Kidney epithelial cell (primary cell): ENCODE data around the gene ALMS1. TPM values are rescaled to one million over a fixed set of nuclear protein-coding genes. Genes with fewer than 3 reads are reported as not detected.
"Not testable (repeated sequence)": the region's sequence is repeated elsewhere in the genome, so short reads cannot be mapped to it uniquely, and the experiment has no call there.

Experiments
- DNase-seq: peaks from one replicate; pipeline ENCODE4 v3.0.0-alpha.2; 2010; ENCODE audit warnings: low read depth
- H3K27me3 ChIP-seq: 2 replicates; pipeline ENCODE4 v1.6.0; 2011; ENCODE audit warnings: low read length; ENCODE audit not compliant: control insufficient read depth, insufficient read depth
- H3K36me3 ChIP-seq: 2 replicates; pipeline ENCODE4 v1.5.1; 2011; ENCODE audit warnings: low read length; ENCODE audit not compliant: control insufficient read depth, insufficient read depth
- H3K4me3 ChIP-seq: 2 replicates; pipeline ENCODE4 v1.5.1; 2011; ENCODE audit warnings: low read depth, mild to moderate bottlenecking, control low read depth, low read length
- CTCF ChIP-seq: IDR thresholded peaks from 2 replicates; pipeline ENCODE4 v1.5.1; 2011; ENCODE audit warnings: mild to moderate bottlenecking, moderate library complexity, low read length, control low read depth, inconsistent platforms; ENCODE audit not compliant: insufficient read depth, poor library complexity, severe bottlenecking
- total RNA-seq: library from RNA; depleted of rRNA; stranded (reverse); fragments of >200 nt; gene quantifications from 2 replicates; pipeline ENCODE4 v1.2.3, GENCODE V29; 2015

The ALMS1 gene
- total RNA-seq, 1 donor from 2014 or later = 26.1 TPM

GRCh38 chr2:73610111-73610510 lies 224.5 kb downstream of the ALMS1 start:
- TF ChIP-seq CTCF = no peak
- Histone ChIP-seq H3K36me3 (no peaks in the 10 kb centered on the region), H3K27me3 (no peaks in the 10 kb centered on the region), H3K4me3 (no peak overlapping the region)
- no peak for DNase-seq

- no peaks in the 10 kb centered on the region for H3K27me3 ChIP-seq
- no peak for TF ChIP-seq CTCF
- H3K36me3 ChIP-seq = no peaks in the 10 kb centered on the region
- no peak for DNase-seq
- H3K4me3 ChIP-seq = no peak overlapping the region
Measured at GRCh38 chr2:73611193-73611592, 225.6 kb downstream of the ALMS1 start.

- no peak for TF ChIP-seq CTCF
- no peak for DNase-seq
- H3K4me3 ChIP-seq = no peak overlapping the region
- H3K27me3 ChIP-seq = no peaks in the 10 kb centered on the region
- no peaks in the 10 kb centered on the region for H3K36me3 ChIP-seq
Measured at GRCh38 chr2:73611867-73612266, 226.2 kb downstream of the ALMS1 start.

- no peak overlapping the region for H3K4me3 ChIP-seq
- no peak for DNase-seq
- H3K36me3 ChIP-seq = no peaks in the 10 kb centered on the region
- no peak for TF ChIP-seq CTCF
- no peaks in the 10 kb centered on the region for H3K27me3 ChIP-seq
Measured at GRCh38 chr2:73614105-73614504, 228.5 kb downstream of the ALMS1 start.

GRCh38 chr2:73614997-73615396 lies 229.4 kb downstream of the ALMS1 start:
- Histone ChIP-seq H3K36me3 (no peaks in the 10 kb centered on the region), H3K4me3 (no peak overlapping the region), H3K27me3 (no peaks in the 10 kb centered on the region)
- no peak for DNase-seq
- no peak for TF ChIP-seq CTCF

- TF ChIP-seq CTCF = peak; percentile 19
- not testable (repeated sequence) for H3K4me3 ChIP-seq, DNase-seq, H3K36me3 ChIP-seq, H3K27me3 ChIP-seq
Measured at GRCh38 chr2:73619925-73620324, 234.3 kb downstream of the ALMS1 start.

- H3K27me3 ChIP-seq, DNase-seq, H3K4me3 ChIP-seq, H3K36me3 ChIP-seq: not testable (repeated sequence)
Measured at GRCh38 chr2:73624036-73624435, 238.4 kb downstream of the ALMS1 start.

GRCh38 chr2:73624625-73625024 lies 239.0 kb downstream of the ALMS1 start:
- not testable (repeated sequence) for H3K27me3 ChIP-seq, H3K4me3 ChIP-seq, H3K36me3 ChIP-seq, DNase-seq

GRCh38 chr2:73626237-73626636 lies 240.6 kb downstream of the ALMS1 start:
- not testable (repeated sequence) for DNase-seq, H3K27me3 ChIP-seq, H3K4me3 ChIP-seq, H3K36me3 ChIP-seq
